ENCODE data around the gene NFS1. TPM values are rescaled to one million over a fixed set of nuclear protein-coding genes. Genes with fewer than 3 reads are reported as not detected.
A peak's percentile ranks its signal among the peaks of the same experiment; 100 is the strongest.

Gene NFS1
- total RNA-seq, 4 donors from 2014 or later: 16.8 to 40.0 (median 31.4) TPM

DNA sequence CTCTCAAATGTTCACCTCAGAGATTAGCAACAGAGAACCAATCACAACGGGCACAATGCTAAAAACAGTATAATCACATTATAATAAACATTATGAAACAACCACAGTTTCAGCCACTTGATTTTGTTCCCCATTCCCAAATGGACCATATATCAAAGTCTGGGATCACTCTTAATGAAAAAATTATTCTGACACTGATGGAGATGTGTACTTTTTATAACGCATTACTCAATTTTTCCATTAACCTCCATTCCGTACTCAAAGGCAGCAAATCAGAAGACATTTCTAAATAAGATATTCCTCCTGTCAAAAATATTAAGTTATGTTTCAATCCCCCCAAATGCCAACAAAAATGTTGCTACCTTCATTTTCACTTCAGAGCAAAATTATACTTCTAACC, 37.2 kb downstream of the NFS1 start:
- 23 to 25% methylated on average over 3 of the region's 3 CpGs for WGBS, 2 donors (ENCODE audit: low coverage in 1 of 2)
- ATAC-seq: no peak
- no peaks in the 10 kb centered on the region for H3K27me3 ChIP-seq
- peak overlapping the region in 2 of 4 donors; percentile 12 to 23 for H3K27ac ChIP-seq
- H3K4me3 ChIP-seq: peak overlapping the region in 1 of 2 donors; percentile 81
- H3K9me3 ChIP-seq: no peaks in the 10 kb centered on the region
- peaks cover 3 to 69% (median 22%) of the 10 kb centered on the region in 3 donors for H3K4me1 ChIP-seq
- no peak for TF ChIP-seq POLR2A (IDR thresholded peaks at IDR 0.05)
- no peak for TF ChIP-seq CTCF (IDR thresholded peaks at IDR 0.05)
- TF ChIP-seq POLR2AphosphoS5 (IDR thresholded peaks at IDR 0.05): no peak
- no peak for TF ChIP-seq EP300 (IDR thresholded peaks at IDR 0.05)
- no peaks in the 10 kb centered on the region for H3K36me3 ChIP-seq

DNA sequence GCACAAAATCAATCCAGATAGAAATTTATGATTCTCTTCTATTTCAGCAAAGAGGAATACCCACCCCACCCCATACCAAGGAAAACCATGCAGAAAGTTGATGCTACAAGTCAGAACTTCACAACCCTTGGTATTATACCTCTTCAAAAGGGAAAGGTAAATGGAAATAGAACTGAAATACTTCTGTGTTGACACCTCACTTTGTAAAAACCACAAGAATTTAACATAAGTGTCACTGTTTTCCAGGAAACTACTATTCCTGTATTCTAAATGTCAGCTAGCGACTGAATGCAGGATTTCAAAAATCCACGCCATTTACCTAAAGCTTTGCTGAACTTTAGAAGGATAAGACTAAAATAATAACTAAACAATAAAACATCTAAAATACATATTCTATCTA, 38.1 kb downstream of the NFS1 start:
- Histone ChIP-seq H3K4me1 (peaks cover 3 to 78% (median 22%) of the 10 kb centered on the region in 3 donors), H3K9me3 (no peaks in the 10 kb centered on the region), H3K27ac (no peak overlapping the region), H3K27me3 (no peaks in the 10 kb centered on the region), H3K4me3 (no peak overlapping the region), H3K36me3 (no peaks in the 10 kb centered on the region)
- TF ChIP-seq EP300 (IDR thresholded peaks at IDR 0.05) (no peak), POLR2AphosphoS5 (IDR thresholded peaks at IDR 0.05) (no peak), POLR2A (IDR thresholded peaks at IDR 0.05) (no peak), CTCF (IDR thresholded peaks at IDR 0.05) (no peak)
- no peak for ATAC-seq
- WGBS, 2 donors (ENCODE audit: low coverage in 1 of 2): 58 to 86% methylated on average over 2 of the region's 2 CpGs

DNA sequence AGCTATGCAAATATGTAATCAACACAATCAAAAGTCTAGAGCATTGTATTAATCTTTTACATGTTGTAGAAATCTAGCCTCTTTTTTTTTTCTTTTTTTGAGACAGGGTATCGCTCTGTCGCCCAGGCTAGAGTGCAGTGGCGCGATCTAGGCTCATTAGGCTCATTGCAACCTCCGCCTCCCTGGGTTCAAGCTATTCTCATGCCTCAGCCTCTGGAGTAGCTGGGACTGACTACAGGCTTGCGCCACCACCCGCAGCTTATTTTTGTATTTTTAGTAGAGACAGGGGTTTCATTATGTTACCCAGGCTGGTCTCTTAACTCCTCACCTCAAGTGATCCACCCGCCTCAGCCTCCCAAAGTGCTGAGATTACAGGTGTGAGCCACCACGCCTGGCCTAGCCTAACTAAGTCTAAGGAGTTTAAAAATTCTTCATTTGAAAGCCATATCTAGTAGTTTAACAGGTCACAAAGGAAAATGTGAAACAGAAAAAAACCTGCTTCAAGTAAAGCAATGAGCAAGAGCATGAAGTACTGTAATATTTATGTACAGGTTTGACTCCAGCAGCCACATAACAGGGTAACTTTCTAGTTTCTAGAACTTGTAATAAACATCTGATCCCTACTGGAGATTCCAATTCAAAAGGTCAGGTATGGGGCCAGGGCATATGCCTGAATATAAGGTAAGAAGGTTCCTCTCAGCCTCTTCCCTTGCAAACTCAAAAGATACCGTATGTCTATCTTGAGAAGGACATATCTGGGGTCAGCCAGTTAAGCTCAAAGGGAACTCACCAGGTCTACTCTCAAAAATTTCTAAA, 38.8 kb downstream of the NFS1 start:
- H3K36me3 ChIP-seq: no peaks in the 10 kb centered on the region
- ATAC-seq: no peak
- H3K4me1 ChIP-seq: peaks cover 3 to 79% (median 22%) of the 10 kb centered on the region in 3 donors
- no peak overlapping the region for H3K4me3 ChIP-seq
- H3K27me3 ChIP-seq: no peaks in the 10 kb centered on the region
- TF ChIP-seq POLR2AphosphoS5 (IDR thresholded peaks at IDR 0.05) (no peak), POLR2A (IDR thresholded peaks at IDR 0.05) (no peak), CTCF (IDR thresholded peaks at IDR 0.05) (no peak), EP300 (IDR thresholded peaks at IDR 0.05) (no peak)
- no peak overlapping the region for H3K27ac ChIP-seq
- WGBS, 2 donors (ENCODE audit: low coverage in 1 of 2): 77 to 95% methylated on average over 5 to 8 of the region's 10 CpGs
- H3K9me3 ChIP-seq: no peaks in the 10 kb centered on the region

DNA sequence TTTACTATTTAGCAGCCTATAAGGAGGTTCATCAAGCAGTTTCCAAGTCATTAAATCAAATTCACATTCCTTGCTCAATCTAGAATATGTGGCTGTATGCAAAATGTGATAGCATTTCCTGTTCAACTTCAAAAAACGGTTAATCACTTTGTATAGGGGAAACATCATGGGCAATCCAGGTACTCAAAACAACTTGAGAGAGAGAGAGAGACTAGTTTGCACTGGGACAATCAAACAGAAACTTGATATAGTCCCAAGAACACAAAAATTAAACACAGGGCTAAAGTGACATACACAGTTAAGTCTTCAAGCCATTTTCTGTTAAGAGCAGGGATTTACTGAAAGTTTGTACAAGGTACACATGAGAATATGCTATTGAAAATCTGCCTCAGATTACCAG, 41.9 kb downstream of the NFS1 start:
- WGBS, 2 donors (ENCODE audit: low coverage in 1 of 2): 25 to 42% methylated on average over 1 of the region's 1 CpG
- TF ChIP-seq POLR2AphosphoS5 (IDR thresholded peaks at IDR 0.05): no peak
- no peak for TF ChIP-seq CTCF (IDR thresholded peaks at IDR 0.05)
- TF ChIP-seq POLR2A (IDR thresholded peaks at IDR 0.05): no peak
- TF ChIP-seq EP300 (IDR thresholded peaks at IDR 0.05): no peak
- peaks cover 3 to 76% (median 11%) of the 10 kb centered on the region in 3 donors for H3K4me1 ChIP-seq

GRCh38 chr20:35654415-35654814, 44.7 kb downstream of the NFS1 start:
- Histone ChIP-seq H3K36me3 (peaks cover 5 to 29% of the 10 kb centered on the region in 2 donors), H3K4me3 (no peak overlapping the region), H3K27ac (no peak overlapping the region), H3K4me1 (peaks cover 8 to 75% (median 10%) of the 10 kb centered on the region in 3 donors), H3K9me3 (no peaks in the 10 kb centered on the region), H3K27me3 (no peaks in the 10 kb centered on the region)
- TF ChIP-seq EP300 (IDR thresholded peaks at IDR 0.05): no peak
- TF ChIP-seq POLR2A (IDR thresholded peaks at IDR 0.05): no peak
- no peak for TF ChIP-seq POLR2AphosphoS5 (IDR thresholded peaks at IDR 0.05)
- TF ChIP-seq CTCF (IDR thresholded peaks at IDR 0.05): no peak
- ATAC-seq: no peak
- WGBS, 2 donors (ENCODE audit: low coverage in 1 of 2): 93 to 95% methylated on average over 5 to 8 of the region's 9 CpGs

More for the DNA sequence above, 41.9 kb downstream of the NFS1 start:
- Histone ChIP-seq H3K36me3 (peaks cover 5 to 29% of the 10 kb centered on the region in 2 donors), H3K27me3 (no peaks in the 10 kb centered on the region), H3K4me3 (no peak overlapping the region), H3K9me3 (no peaks in the 10 kb centered on the region), H3K27ac (peak overlapping the region in 1 of 4 donors; percentile 1)
- no peak for ATAC-seq
